Effector memory CD4-positive, alpha-beta T cell (primary cell): ENCODE data around the gene PKHD1.

Source experiments
- DNase-seq, 3 donors: peaks; one replicate each; pipeline ENCODE4 v3.0.0-alpha.2; 2020
- H3K27ac ChIP-seq: 2 replicates; pipeline ENCODE4 v1.7.0; 2013; ENCODE audit warnings: mild to moderate bottlenecking, low read length, moderate library complexity; ENCODE audit not compliant: insufficient read depth, poor library complexity, severe bottlenecking
- H3K27me3 ChIP-seq: replicated peaks from 2 replicates; pipeline ENCODE4 v1.7.0; 2013; ENCODE audit warnings: mild to moderate bottlenecking, low read length; ENCODE audit not compliant: insufficient read depth, control insufficient read depth, poor library complexity, severe bottlenecking
- H3K36me3 ChIP-seq: 2 replicates; pipeline ENCODE4 v1.7.0; 2013; ENCODE audit warnings: mild to moderate bottlenecking, low read length, moderate library complexity; ENCODE audit not compliant: control insufficient read depth, insufficient read depth
- H3K4me1 ChIP-seq: 2 replicates; pipeline ENCODE4 v1.7.0; 2013; ENCODE audit warnings: low read length, mild to moderate bottlenecking; ENCODE audit not compliant: control insufficient read depth, insufficient read depth, poor library complexity, severe bottlenecking
- H3K4me3 ChIP-seq: 2 replicates; pipeline ENCODE4 v1.7.0; 2013; ENCODE audit warnings: low read length, low read depth, mild to moderate bottlenecking; ENCODE audit not compliant: insufficient read depth, poor library complexity, severe bottlenecking
- H3K9me3 ChIP-seq: 2 replicates; pipeline ENCODE4 v1.7.0; 2013; ENCODE audit warnings: mild to moderate bottlenecking, low read length, moderate library complexity; ENCODE audit not compliant: control insufficient read depth

The PKHD1 gene

DNA sequence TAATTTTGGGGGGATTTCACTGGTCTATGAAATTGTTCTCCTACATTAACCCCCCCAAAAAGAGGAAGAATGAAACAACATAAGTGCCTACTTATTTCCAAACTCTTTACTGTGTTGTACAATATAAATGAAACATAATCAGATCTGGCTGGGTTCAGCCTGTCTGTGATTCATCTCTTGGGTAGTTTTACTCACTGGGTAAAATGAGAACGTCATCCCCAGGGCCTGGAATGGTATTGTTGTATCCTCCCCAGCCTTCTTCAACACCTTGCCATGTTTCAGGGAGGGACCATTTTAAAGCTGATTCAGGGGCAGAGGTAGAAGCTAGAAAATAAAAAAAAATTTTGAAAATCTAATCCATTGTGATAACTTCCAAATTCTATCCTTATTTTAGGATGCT, 256.7 kb downstream of the PKHD1 start:
- DNase-seq = no peak
- Histone ChIP-seq H3K36me3 (no peaks in the 10 kb centered on the region), H3K4me1 (no peaks in the 10 kb centered on the region), H3K27ac (no peak overlapping the region), H3K4me3 (no peak overlapping the region), H3K9me3 (no peaks in the 10 kb centered on the region), H3K27me3 (no peaks in the 10 kb centered on the region)

DNA sequence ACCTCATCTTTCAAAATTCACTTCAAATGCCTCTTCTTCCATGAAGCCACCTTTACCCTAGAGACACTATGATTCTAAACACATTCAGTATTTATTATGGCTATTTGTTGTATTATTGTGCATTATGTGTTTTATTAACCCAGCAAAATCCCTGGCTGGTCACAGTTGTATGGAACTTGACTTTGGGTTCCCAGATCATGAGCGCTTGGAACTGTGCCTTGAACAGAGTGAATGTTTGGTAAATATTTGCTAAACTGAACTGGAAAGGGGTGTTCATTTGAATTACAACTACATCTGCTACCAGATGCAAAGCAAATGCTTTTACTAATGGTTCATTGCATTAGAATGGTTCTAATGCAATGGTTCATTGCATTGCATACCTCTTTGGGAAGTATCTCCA, 259.8 kb downstream of the PKHD1 start:
- no peak overlapping the region for H3K27ac ChIP-seq
- H3K9me3 ChIP-seq = no peaks in the 10 kb centered on the region
- DNase-seq = no peak
- no peaks in the 10 kb centered on the region for H3K27me3 ChIP-seq
- H3K36me3 ChIP-seq = no peaks in the 10 kb centered on the region
- H3K4me3 ChIP-seq = no peak overlapping the region
- no peaks in the 10 kb centered on the region for H3K4me1 ChIP-seq

DNA sequence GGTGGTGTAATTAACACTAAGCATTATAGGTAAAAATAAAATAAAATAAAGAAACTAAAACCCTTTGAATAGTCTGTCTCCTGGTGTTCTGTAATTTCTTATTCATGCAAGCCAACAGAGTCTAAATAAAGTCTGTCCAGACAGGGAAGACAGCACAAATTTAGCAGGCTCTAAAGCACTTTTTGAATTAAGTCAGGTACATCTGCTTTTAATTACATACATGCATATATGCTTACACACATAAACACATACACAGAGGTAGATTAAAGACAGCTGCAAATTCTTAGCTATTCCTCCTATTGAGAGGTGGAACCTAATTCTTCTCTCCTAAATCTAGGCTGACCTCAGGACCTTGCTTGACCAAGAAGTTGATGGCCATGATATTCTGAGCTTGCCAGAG, 262.5 kb downstream of the PKHD1 start:
- no peaks in the 10 kb centered on the region for H3K36me3 ChIP-seq
- no peaks in the 10 kb centered on the region for H3K27me3 ChIP-seq

DNA sequence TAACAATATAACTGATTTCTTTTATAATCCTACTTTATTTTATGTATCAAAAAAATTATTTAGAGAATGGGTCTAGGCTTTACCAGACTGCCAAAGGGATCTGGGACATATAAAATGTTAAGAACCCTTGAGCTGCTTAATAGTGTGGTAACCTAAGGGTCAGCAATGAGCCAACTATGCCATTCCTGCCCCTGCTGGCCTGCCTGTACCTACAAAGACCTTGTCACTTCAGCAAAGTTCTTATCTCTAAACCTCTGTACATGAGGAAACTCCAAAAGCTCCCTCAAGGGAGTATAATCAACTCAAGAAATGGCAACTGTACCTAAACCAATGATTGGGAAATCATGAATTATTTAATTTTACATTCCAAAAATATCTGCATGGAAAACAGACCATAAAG, 266.9 kb downstream of the PKHD1 start:
- H3K4me3 ChIP-seq = no peak overlapping the region
- H3K36me3 ChIP-seq = no peaks in the 10 kb centered on the region
- no peak overlapping the region for H3K27ac ChIP-seq
- no peaks in the 10 kb centered on the region for H3K9me3 ChIP-seq
- DNase-seq = no peak
- H3K27me3 ChIP-seq = no peaks in the 10 kb centered on the region
- H3K4me1 ChIP-seq = no peaks in the 10 kb centered on the region

More for the DNA sequence above, 262.5 kb downstream of the PKHD1 start:
- Histone ChIP-seq H3K9me3 (no peaks in the 10 kb centered on the region), H3K4me3 (no peak overlapping the region), H3K27ac (no peak overlapping the region), H3K4me1 (no peaks in the 10 kb centered on the region)
- DNase-seq = no peak

DNA sequence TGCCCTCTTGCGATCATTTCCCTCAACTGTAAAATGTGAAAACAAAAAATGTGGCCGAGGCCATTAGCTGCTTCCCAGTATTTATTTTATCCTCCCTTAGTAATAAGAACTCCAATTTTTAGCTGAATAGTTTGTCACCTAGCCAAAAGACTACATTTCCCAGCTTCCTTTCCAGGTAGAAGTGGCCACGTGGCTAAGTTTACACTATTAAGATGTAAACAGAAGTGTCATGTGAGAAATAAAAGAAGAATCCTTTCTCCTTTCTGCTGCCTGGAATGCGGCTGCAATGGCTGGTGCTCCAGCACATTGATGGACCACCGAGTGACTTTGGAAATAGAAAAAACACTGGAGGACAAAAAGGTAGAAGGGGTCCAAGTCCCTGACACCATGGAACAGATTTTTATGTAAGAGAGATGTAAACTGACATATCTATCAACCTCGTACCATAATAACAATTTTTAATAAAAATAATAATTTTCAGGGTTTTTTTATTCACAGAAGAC, 268.8 kb downstream of the PKHD1 start:
- Histone ChIP-seq H3K4me1 (no peaks in the 10 kb centered on the region), H3K36me3 (no peaks in the 10 kb centered on the region), H3K27ac (no peak overlapping the region), H3K27me3 (no peaks in the 10 kb centered on the region), H3K9me3 (no peaks in the 10 kb centered on the region), H3K4me3 (no peak overlapping the region)
- no peak for DNase-seq

DNA sequence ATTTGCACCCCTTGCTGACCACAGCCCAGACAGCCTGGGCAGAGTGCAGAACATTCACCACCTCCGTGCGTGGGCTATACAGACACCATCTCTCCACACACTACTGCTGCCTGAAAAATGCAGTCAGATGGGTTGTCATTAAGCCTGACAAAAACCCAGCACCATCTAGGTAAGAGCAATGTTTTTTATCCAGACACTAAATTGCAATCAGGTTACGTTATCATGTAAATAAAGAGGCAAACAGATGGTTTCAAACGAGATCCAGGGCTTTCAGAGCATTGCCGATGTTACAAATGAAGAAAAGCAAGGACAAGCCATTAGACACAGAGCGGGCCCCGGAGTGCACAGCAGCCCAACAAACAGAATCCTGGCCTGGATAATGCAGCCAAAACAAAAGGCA, 269.6 kb downstream of the PKHD1 start:
- Histone ChIP-seq H3K9me3 (no peaks in the 10 kb centered on the region), H3K4me1 (no peaks in the 10 kb centered on the region), H3K36me3 (no peaks in the 10 kb centered on the region), H3K27ac (no peak overlapping the region), H3K4me3 (no peak overlapping the region), H3K27me3 (no peaks in the 10 kb centered on the region)
- DNase-seq = no peak

DNA sequence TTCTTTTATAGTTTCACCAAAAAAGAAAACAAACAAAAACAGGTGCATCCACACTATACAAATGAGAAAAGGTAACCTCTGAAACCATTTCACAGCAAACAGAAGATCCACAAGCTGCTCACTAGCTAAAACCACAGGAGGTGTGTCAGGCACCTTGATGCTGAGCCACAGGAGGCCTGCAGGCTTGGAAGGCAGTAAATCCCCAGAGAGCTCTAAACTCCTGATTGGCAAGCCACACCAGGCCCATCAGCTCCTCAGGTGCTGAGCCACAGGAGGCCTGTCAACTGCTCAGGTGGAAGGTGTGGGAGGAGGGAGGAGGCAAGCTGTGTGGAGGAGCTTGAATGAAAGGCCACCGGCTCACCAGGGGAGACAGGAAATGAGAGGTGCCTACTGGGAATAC, 273.0 kb downstream of the PKHD1 start:
- no peak overlapping the region for H3K4me3 ChIP-seq
- no peaks in the 10 kb centered on the region for H3K36me3 ChIP-seq
- H3K27me3 ChIP-seq = no peaks in the 10 kb centered on the region
- DNase-seq = no peak
- no peaks in the 10 kb centered on the region for H3K9me3 ChIP-seq
- H3K4me1 ChIP-seq = no peaks in the 10 kb centered on the region
- H3K27ac ChIP-seq = no peak overlapping the region

DNA sequence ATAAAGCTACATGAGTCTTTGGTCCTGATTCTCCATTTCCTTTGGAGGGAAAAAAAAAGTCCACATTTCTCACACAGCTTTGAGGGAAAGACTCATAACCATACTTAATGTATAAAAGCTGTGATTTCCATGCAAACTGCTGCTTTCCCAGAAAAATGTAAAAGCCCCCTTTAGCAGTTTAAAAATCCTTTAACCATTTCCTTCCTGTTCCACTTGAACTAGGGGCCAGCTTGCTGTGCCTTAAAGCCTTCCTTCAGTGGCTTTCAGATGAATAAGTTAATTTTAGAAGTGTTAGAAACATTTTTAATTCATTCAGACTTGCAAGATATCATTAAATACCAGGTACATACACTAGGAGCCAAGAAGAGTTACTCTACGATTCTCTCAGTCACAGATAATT, 273.5 kb downstream of the PKHD1 start:
- Histone ChIP-seq H3K4me3 (no peak overlapping the region), H3K27ac (no peak overlapping the region), H3K36me3 (no peaks in the 10 kb centered on the region), H3K9me3 (no peaks in the 10 kb centered on the region), H3K27me3 (no peaks in the 10 kb centered on the region), H3K4me1 (no peaks in the 10 kb centered on the region)
- no peak for DNase-seq

DNA sequence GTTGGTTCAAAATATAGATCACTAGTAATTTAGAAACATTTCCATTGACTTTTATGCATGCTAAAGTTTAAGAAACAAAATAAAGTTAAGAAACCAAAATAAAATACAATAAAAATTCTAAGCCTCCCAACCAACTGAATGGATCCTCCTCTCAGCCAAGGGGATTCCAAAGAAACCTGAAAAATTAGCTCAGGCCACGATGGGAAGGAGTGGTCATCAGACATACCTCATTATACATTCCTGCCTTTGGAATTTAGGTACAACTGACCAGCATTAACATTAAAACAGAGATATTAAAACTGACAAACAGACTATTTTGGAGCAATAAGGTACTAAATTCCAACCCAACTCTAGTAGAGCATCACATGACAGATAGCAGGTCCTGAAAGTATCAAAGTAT, 275.2 kb downstream of the PKHD1 start:
- H3K27ac ChIP-seq = no peak overlapping the region

DNA sequence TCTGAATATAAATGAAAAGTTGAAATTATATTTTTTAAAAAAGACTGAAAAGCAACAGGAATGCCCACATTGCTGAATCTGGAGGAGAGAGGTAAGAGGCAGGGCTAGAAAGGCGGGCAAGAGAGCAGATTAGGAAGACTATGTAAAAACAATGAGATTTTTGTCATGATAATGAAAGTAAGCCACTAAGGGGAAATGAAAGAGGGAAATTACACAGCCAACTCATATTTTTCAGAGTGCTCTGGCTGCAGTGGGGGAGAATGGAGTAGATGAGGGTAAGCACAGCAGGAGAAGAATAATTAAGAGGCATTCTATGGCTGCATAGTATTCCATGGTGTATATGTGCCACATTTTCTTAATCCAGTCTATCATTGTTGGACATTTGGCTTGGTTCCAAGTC, 281.9 kb downstream of the PKHD1 start:
- H3K4me1 ChIP-seq = no peaks in the 10 kb centered on the region
- no peak overlapping the region for H3K4me3 ChIP-seq
- H3K36me3 ChIP-seq = no peaks in the 10 kb centered on the region
- no peaks in the 10 kb centered on the region for H3K27me3 ChIP-seq
- H3K9me3 ChIP-seq = no peaks in the 10 kb centered on the region
- DNase-seq = no peak
- no peak overlapping the region for H3K27ac ChIP-seq

More for the DNA sequence above, 275.2 kb downstream of the PKHD1 start:
- DNase-seq = no peak
- Histone ChIP-seq H3K4me1 (no peaks in the 10 kb centered on the region), H3K27me3 (no peaks in the 10 kb centered on the region), H3K9me3 (no peaks in the 10 kb centered on the region), H3K36me3 (no peaks in the 10 kb centered on the region), H3K4me3 (no peak overlapping the region)

DNA sequence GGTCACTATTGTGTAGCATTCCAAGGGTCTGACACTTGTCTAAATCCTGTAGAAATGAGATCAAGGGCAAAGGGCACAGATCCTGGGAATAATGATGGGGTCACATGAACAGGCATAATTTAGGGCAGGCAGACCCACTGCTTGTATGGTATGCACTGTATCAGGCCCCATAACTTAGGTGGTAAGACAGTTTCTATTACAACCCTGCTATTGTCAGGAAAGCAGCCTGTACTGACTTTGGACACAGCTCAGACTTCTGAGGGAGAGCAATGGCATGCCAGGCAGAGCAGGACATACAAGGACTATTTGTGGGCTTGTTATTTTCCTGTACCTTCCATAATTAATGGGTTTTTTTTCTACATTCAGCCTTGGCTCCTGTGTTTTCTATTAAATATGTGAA, 286.8 kb downstream of the PKHD1 start:
- Histone ChIP-seq H3K27ac (no peak overlapping the region), H3K9me3 (no peaks in the 10 kb centered on the region), H3K4me3 (no peak overlapping the region), H3K27me3 (no peaks in the 10 kb centered on the region), H3K36me3 (no peaks in the 10 kb centered on the region), H3K4me1 (no peaks in the 10 kb centered on the region)
- DNase-seq = no peak
